Hematopoietic multipotent progenitor cell (in vitro differentiated cells): ENCODE measurements around the gene COX4I1. TPM values are rescaled to one million over a fixed set of nuclear protein-coding genes. Genes with fewer than 3 reads are reported as not detected.

Source experiments
- DNase-seq, 3 donors: peaks; one replicate each; pipeline ENCODE4 v3.0.0-alpha.2; 2011 to 2015; ENCODE audit warnings: low read depth in 2 of 3, low spot score in 2 of 3
- total RNA-seq: library from RNA; depleted of rRNA; stranded (reverse); fragments of >200 nt; gene quantifications from one replicate; pipeline ENCODE4 v1.2.3, GENCODE V29; 2012

Gene COX4I1
- total RNA-seq, 1 donor: 368 TPM

GRCh38 chr16:85838381-85838780, 38.9 kb downstream of the COX4I1 start:
- no peak for DNase-seq

- no peak for DNase-seq
These were observed 39.5 kb downstream of the COX4I1 start for GRCh38 chr16:85838876-85839585.

- DNase-seq: no peak
These were observed 40.3 kb downstream of the COX4I1 start for GRCh38 chr16:85839681-85840240.

- DNase-seq: no peak
These were observed 40.9 kb downstream of the COX4I1 start for GRCh38 chr16:85840395-85840794.

GRCh38 chr16:85840801-85841200, 41.3 kb downstream of the COX4I1 start:
- no peak for DNase-seq

GRCh38 chr16:85842435-85842834, 42.9 kb downstream of the COX4I1 start:
- DNase-seq: no peak

- DNase-seq: no peak
These were observed 43.4 kb downstream of the COX4I1 start for GRCh38 chr16:85842848-85843247.

GRCh38 chr16:85843471-85844168, 44.1 kb downstream of the COX4I1 start:
- no peak for DNase-seq

- no peak for DNase-seq
These were observed 44.6 kb downstream of the COX4I1 start for GRCh38 chr16:85844169-85844481.

- DNase-seq: no peak
These were observed 45.3 kb downstream of the COX4I1 start for GRCh38 chr16:85844786-85845185.

GRCh38 chr16:85845266-85845665, 45.8 kb downstream of the COX4I1 start:
- DNase-seq: no peak

GRCh38 chr16:85846461-85846860, 47.0 kb downstream of the COX4I1 start:
- no peak for DNase-seq

GRCh38 chr16:85847036-85847435, 47.5 kb downstream of the COX4I1 start:
- DNase-seq: no peak

- DNase-seq: no peak
These were observed 48.4 kb downstream of the COX4I1 start for GRCh38 chr16:85847681-85848601.

- no peak for DNase-seq
These were observed 49.5 kb downstream of the COX4I1 start for GRCh38 chr16:85848986-85849385.

GRCh38 chr16:85849388-85849787, 49.9 kb downstream of the COX4I1 start:
- no peak for DNase-seq

GRCh38 chr16:85850344-85850880, 50.9 kb downstream of the COX4I1 start:
- no peak for DNase-seq

- DNase-seq: no peak
These were observed 51.7 kb downstream of the COX4I1 start for GRCh38 chr16:85851034-85851785.

GRCh38 chr16:85853547-85854545, 54.4 kb downstream of the COX4I1 start:
- no peak for DNase-seq
